Progenitor cell of endocrine pancreas (in vitro differentiated cells): Measurements from ENCODE around the gene BOC. TPM values are rescaled to one million over a fixed set of nuclear protein-coding genes. Genes with fewer than 3 reads are reported as not detected.

Experiments used
- DNase-seq: peaks from one replicate; pipeline ENCODE4 v3.0.0; 2021; ENCODE audit warnings: low spot score; ENCODE audit not compliant: unreplicated experiment
- H3K27ac Mint-ChIP-seq: 2 replicates; pipeline ENCODE4 v1.8.0; 2021; ENCODE audit warnings: mild to moderate bottlenecking, moderate library complexity, mixed read lengths
- H3K27me3 Mint-ChIP-seq: 2 replicates; pipeline ENCODE4 v1.8.0; 2021; ENCODE audit warnings: mixed read lengths
- H3K36me3 Mint-ChIP-seq: 2 replicates; pipeline ENCODE4 v1.8.0; 2022; ENCODE audit warnings: mixed read lengths; ENCODE audit not compliant: insufficient read depth
- H3K4me1 Mint-ChIP-seq: 2 replicates; pipeline ENCODE4 v1.8.0; 2021; ENCODE audit warnings: low read depth, mixed read lengths
- H3K4me3 Mint-ChIP-seq: 2 replicates; pipeline ENCODE4 v1.8.0; 2021; ENCODE audit warnings: low read depth, mild to moderate bottlenecking, moderate library complexity, mixed read lengths
- H3K9me3 Mint-ChIP-seq: 2 replicates; pipeline ENCODE4 v1.8.0; 2021; ENCODE audit warnings: low read depth, mixed read lengths
- CTCF ChIP-seq: fragments of 200-600 bp; sonication (generic); IDR thresholded peaks from one replicate; pipeline ENCODE4 v1.5.0; 2021; ENCODE audit warnings: antibody characterized with exemption, mild to moderate bottlenecking; ENCODE audit not compliant: unreplicated experiment
- total RNA-seq: library from RNA; stranded (reverse); gene quantifications from 2 replicates; pipeline ENCODE4 v1.2.1, GENCODE V29; 2021

The BOC gene
- total RNA-seq, 1 donor from 2014 or later = 10.8 TPM

DNA sequence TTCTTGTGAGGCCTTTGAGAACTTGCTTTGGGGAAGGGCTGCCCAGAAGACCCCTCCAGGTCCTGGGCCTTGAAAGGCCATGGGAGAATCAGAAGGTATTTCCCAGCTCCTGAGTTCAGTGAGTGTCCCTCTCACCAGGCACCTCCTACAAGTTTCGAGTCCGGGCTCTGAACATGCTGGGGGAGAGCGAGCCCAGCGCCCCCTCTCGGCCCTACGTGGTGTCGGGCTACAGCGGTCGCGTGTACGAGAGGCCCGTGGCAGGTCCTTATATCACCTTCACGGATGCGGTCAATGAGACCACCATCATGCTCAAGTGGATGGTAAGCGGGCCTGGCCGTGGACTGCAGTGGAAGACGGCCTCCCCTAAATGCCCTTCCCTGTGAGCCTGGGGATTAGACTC, 68.3 kb downstream of the BOC start:
- DNase-seq = no peak
- no peaks in the 10 kb centered on the region for H3K9me3 Mint-ChIP-seq
- peaks cover 20% of the 10 kb centered on the region for H3K4me1 Mint-ChIP-seq
- no peak overlapping the region for H3K4me3 Mint-ChIP-seq
- no peaks in the 10 kb centered on the region for H3K27me3 Mint-ChIP-seq
- H3K36me3 Mint-ChIP-seq = peaks cover 4% of the 10 kb centered on the region
- TF ChIP-seq CTCF = no peak
- H3K27ac Mint-ChIP-seq = no peak overlapping the region

GRCh38 chr3:113283306-113283705, 71.9 kb downstream of the BOC start:
- DNase-seq = no peak
- peaks cover 7% of the 10 kb centered on the region for H3K4me1 Mint-ChIP-seq
- H3K27ac Mint-ChIP-seq = no peak overlapping the region
- no peak for TF ChIP-seq CTCF
- no peaks in the 10 kb centered on the region for H3K9me3 Mint-ChIP-seq
- H3K36me3 Mint-ChIP-seq = peaks cover 4% of the 10 kb centered on the region
- no peak overlapping the region for H3K4me3 Mint-ChIP-seq
- no peaks in the 10 kb centered on the region for H3K27me3 Mint-ChIP-seq

- no peaks in the 10 kb centered on the region for H3K27me3 Mint-ChIP-seq
- H3K4me1 Mint-ChIP-seq = peaks cover 7% of the 10 kb centered on the region
- peaks cover 4% of the 10 kb centered on the region for H3K36me3 Mint-ChIP-seq
- H3K9me3 Mint-ChIP-seq = no peaks in the 10 kb centered on the region
- no peak overlapping the region for H3K4me3 Mint-ChIP-seq
- no peak for TF ChIP-seq CTCF
- no peak for DNase-seq
- no peak overlapping the region for H3K27ac Mint-ChIP-seq
These were observed 73.2 kb downstream of the BOC start for GRCh38 chr3:113284453-113285050.

DNA sequence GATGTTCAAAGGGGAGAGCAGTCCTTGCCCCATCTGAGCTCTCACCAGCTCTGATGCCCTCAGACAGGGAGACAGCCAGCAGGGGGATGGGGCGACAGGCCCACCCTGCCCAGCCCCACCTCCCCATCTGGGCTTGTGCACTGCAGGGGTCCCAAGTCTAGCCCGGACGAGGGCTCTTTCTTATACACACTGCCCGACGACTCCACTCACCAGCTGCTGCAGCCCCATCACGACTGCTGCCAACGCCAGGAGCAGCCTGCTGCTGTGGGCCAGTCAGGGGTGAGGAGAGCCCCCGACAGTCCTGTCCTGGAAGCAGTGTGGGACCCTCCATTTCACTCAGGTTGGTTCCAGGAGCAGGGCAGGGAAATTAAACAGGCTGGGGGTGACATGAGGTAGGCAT, 73.9 kb downstream of the BOC start:
- peaks cover 7% of the 10 kb centered on the region for H3K4me1 Mint-ChIP-seq
- no peaks in the 10 kb centered on the region for H3K9me3 Mint-ChIP-seq
- peaks cover 4% of the 10 kb centered on the region for H3K36me3 Mint-ChIP-seq
- TF ChIP-seq CTCF = no peak
- H3K27ac Mint-ChIP-seq = peak overlapping the region; percentile 47
- no peak for DNase-seq
- H3K27me3 Mint-ChIP-seq = peaks cover 3% of the 10 kb centered on the region
- H3K4me3 Mint-ChIP-seq = no peak overlapping the region

DNA sequence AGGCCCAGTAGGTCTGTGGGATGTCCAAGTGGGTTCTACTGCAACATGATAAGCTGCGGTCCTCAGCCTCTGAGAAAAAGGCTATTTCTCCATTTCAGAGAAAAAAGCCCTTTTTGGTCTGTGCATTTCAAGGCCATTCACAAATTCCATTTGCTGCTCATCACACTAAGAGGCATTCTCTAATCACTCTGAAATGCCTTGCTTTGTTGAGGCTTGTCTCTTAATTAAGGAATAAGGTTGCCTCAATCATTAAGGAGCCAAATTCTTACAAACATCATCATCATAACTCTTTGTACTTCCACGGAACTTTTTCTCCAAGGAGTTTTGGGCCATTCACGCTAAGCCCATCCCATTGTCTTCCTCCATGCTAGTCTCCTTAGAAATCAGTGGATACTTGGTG, 74.4 kb downstream of the BOC start:
- Mint-ChIP-seq H3K27ac (no peak overlapping the region), H3K4me1 (peaks cover 7% of the 10 kb centered on the region), H3K4me3 (no peak overlapping the region)

More for the DNA sequence above, 74.4 kb downstream of the BOC start:
- Mint-ChIP-seq H3K27me3 (peaks cover 8% of the 10 kb centered on the region), H3K9me3 (no peaks in the 10 kb centered on the region), H3K36me3 (peaks cover 4% of the 10 kb centered on the region)
- DNase-seq = no peak
- no peak for TF ChIP-seq CTCF
